Neural progenitor cell (in vitro differentiated cells): ENCODE results near the gene KRTAP1-4. TPM values are rescaled to one million over a fixed set of nuclear protein-coding genes. Genes with fewer than 3 reads are reported as not detected.

ENCODE experiments used
- DNase-seq: peaks from one replicate; pipeline ENCODE4 v3.0.0-alpha.2; 2016; ENCODE audit warnings: low spot score
- H2AFZ ChIP-seq: fragments of 200-600 bp; sonication (generic); replicated peaks from 2 replicates; pipeline ENCODE4 v1.6.1; 2016; ENCODE audit warnings: antibody characterized with exemption
- H3F3A ChIP-seq: fragments of 200-600 bp; sonication (generic); 2 replicates; pipeline ENCODE4 v1.6.1; 2016; ENCODE audit warnings: antibody characterized with exemption, low read depth
- H3K27ac ChIP-seq: fragments of 200-600 bp; sonication (generic); 2 replicates; pipeline ENCODE4 v1.5.1; 2016; ENCODE audit warnings: mild to moderate bottlenecking
- H3K27me3 ChIP-seq: fragments of 200-600 bp; sonication (generic); 2 replicates; pipeline ENCODE4 v1.6.1; 2016; ENCODE audit warnings: mild to moderate bottlenecking, moderate library complexity
- H3K36me3 ChIP-seq: fragments of 200-600 bp; sonication (generic); 2 replicates; pipeline ENCODE4 v1.5.1; 2016
- H3K4me1 ChIP-seq: fragments of 200-600 bp; sonication (generic); 2 replicates; pipeline ENCODE4 v1.6.1; 2016; ENCODE audit warnings: mixed run types
- H3K4me2 ChIP-seq: fragments of 200-600 bp; sonication (generic); 2 replicates; pipeline ENCODE4 v1.6.1; 2016
- H3K4me3 ChIP-seq: fragments of 200-600 bp; sonication (generic); 2 replicates; pipeline ENCODE4 v1.5.1; 2016
- H3K79me2 ChIP-seq: fragments of 200-600 bp; sonication (generic); 2 replicates; pipeline ENCODE4 v1.6.1; 2016; ENCODE audit warnings: low read depth
- H3K9ac ChIP-seq: fragments of 200-600 bp; sonication (generic); 2 replicates; pipeline ENCODE4 v1.6.1; 2016
- H3K9me3 ChIP-seq: fragments of 200-600 bp; sonication (generic); 2 replicates; pipeline ENCODE4 v1.5.1; 2016; ENCODE audit warnings: low read depth
- H4K20me1 ChIP-seq: fragments of 200-600 bp; sonication (generic); 2 replicates; pipeline ENCODE4 v1.6.1; 2016; ENCODE audit warnings: low read depth
- H3K27ac Mint-ChIP-seq: 3 replicates; pipeline ENCODE4 v1.8.0; 2021; ENCODE audit warnings: mixed read lengths
- H3K27me3 Mint-ChIP-seq: 2 replicates; pipeline ENCODE4 v1.8.0; 2022; ENCODE audit warnings: low read depth, mild to moderate bottlenecking, inconsistent platforms, moderate library complexity, mixed read lengths; ENCODE audit not compliant: insufficient read depth
- H3K36me3 Mint-ChIP-seq: 3 replicates; pipeline ENCODE4 v1.8.0; 2021; ENCODE audit warnings: mixed read lengths
- H3K4me1 Mint-ChIP-seq: 3 replicates; pipeline ENCODE4 v1.8.0; 2021; ENCODE audit warnings: mixed read lengths
- H3K4me3 Mint-ChIP-seq: 3 replicates; pipeline ENCODE4 v1.8.0; 2021; ENCODE audit warnings: mild to moderate bottlenecking, moderate library complexity, mixed read lengths
- H3K9me3 Mint-ChIP-seq: 3 replicates; pipeline ENCODE4 v1.8.0; 2020; ENCODE audit warnings: mixed read lengths
- CTCF ChIP-seq: fragments of 200-600 bp; sonication (generic); IDR thresholded peaks from 2 replicates; pipeline ENCODE4 v1.5.1; 2017; ENCODE audit warnings: antibody characterized with exemption, mild to moderate bottlenecking
- EZH2 ChIP-seq: fragments of 200-600 bp; sonication (generic); IDR thresholded peaks from 2 replicates; pipeline ENCODE4 v1.6.1; 2017; ENCODE audit warnings: antibody characterized with exemption, mild to moderate bottlenecking, moderate library complexity
- EZH2phosphoT487 ChIP-seq: fragments of 200-600 bp; sonication (generic); IDR thresholded peaks from 2 replicates; pipeline ENCODE4 v1.6.1; 2017; ENCODE audit warnings: antibody characterized with exemption
- total RNA-seq: library from RNA; depleted of rRNA; stranded (reverse); fragments of >200 nt; gene quantifications from 2 replicates; pipeline ENCODE4 v1.2.3, GENCODE V29; 2015; ENCODE audit warnings: low replicate concordance

Gene KRTAP1-4
- total RNA-seq, 1 donor from 2014 or later = not detected

- Histone ChIP-seq H3K4me1 (no peaks in the 10 kb centered on the region), H3K79me2 (no peaks in the 10 kb centered on the region), H3K36me3 (no peaks in the 10 kb centered on the region), H3K27me3 (no peaks in the 10 kb centered on the region), H3F3A (no peaks in the 10 kb centered on the region), H3K27ac (no peak overlapping the region), H3K4me3 (no peak overlapping the region), H2AFZ (no peak overlapping the region), H3K4me2 (no peak overlapping the region), H3K9ac (no peak overlapping the region), H3K9me3 (no peaks in the 10 kb centered on the region), H4K20me1 (no peaks in the 10 kb centered on the region)
- TF ChIP-seq EZH2phosphoT487 = no peak
- TF ChIP-seq EZH2 = no peak
- no peak for TF ChIP-seq CTCF
- Mint-ChIP-seq H3K36me3 (no peaks in the 10 kb centered on the region), H3K4me1 (peaks cover 5% of the 10 kb centered on the region), H3K27ac (no peak overlapping the region), H3K27me3 (peaks cover 2% of the 10 kb centered on the region), H3K9me3 (no peaks in the 10 kb centered on the region), H3K4me3 (no peak overlapping the region)
- no peak for DNase-seq
These were observed 34.3 kb upstream of the KRTAP1-4 start for GRCh38 chr17:41064301-41064700.

GRCh38 chr17:41063449-41063848 lies 33.5 kb upstream of the KRTAP1-4 start:
- H3K4me1 Mint-ChIP-seq = peaks cover 10% of the 10 kb centered on the region
- H3K36me3 Mint-ChIP-seq = no peaks in the 10 kb centered on the region
- H3K9ac ChIP-seq = no peak overlapping the region
- no peaks in the 10 kb centered on the region for H3K9me3 Mint-ChIP-seq
- H3K27me3 Mint-ChIP-seq = peaks cover 3% of the 10 kb centered on the region
- H3K9me3 ChIP-seq = no peaks in the 10 kb centered on the region
- no peak overlapping the region for H3K27ac Mint-ChIP-seq
- no peaks in the 10 kb centered on the region for H4K20me1 ChIP-seq
- DNase-seq = no peak
- no peak for TF ChIP-seq CTCF
- TF ChIP-seq EZH2phosphoT487 = no peak
- TF ChIP-seq EZH2 = no peak
- no peaks in the 10 kb centered on the region for H3F3A ChIP-seq
- H2AFZ ChIP-seq = no peak overlapping the region
- H3K4me3 Mint-ChIP-seq = no peak overlapping the region
- H3K4me2 ChIP-seq = no peak overlapping the region
- no peak overlapping the region for H3K27ac ChIP-seq
- H3K27me3 ChIP-seq = no peaks in the 10 kb centered on the region
- H3K4me3 ChIP-seq = no peak overlapping the region
- H3K36me3 ChIP-seq = no peaks in the 10 kb centered on the region
- no peaks in the 10 kb centered on the region for H3K79me2 ChIP-seq
- no peaks in the 10 kb centered on the region for H3K4me1 ChIP-seq

DNA sequence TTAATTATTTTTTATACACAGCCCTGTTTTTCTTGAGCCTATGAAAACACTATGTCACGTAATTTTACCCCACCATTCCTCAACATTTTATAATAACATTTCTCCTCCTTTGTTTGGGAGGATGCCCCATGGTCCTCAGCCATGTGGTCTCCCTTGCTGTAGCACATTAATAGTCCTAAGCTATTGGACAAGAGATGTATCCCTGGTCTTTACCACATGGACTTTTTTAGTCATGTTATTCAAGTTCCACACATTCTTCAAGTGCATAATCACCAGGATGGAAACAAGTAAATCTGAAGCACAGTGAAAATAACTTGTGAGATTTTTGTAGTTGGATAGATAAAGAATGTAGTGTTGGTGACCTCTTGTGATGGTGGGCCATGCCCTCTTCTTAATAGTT lies 32.0 kb upstream of the KRTAP1-4 start:
- Mint-ChIP-seq H3K27ac (no peak overlapping the region), H3K4me3 (no peak overlapping the region), H3K27me3 (peaks cover 3% of the 10 kb centered on the region), H3K9me3 (no peaks in the 10 kb centered on the region), H3K36me3 (no peaks in the 10 kb centered on the region), H3K4me1 (peaks cover 10% of the 10 kb centered on the region)
- TF ChIP-seq EZH2phosphoT487 (no peak), EZH2 (no peak), CTCF (no peak)
- no peak overlapping the region for H2AFZ ChIP-seq
- H3K79me2 ChIP-seq = no peaks in the 10 kb centered on the region
- H3K9ac ChIP-seq = no peak overlapping the region
- H3K4me3 ChIP-seq = no peak overlapping the region
- DNase-seq = no peak
- no peaks in the 10 kb centered on the region for H3F3A ChIP-seq
- no peaks in the 10 kb centered on the region for H3K9me3 ChIP-seq
- H3K36me3 ChIP-seq = no peaks in the 10 kb centered on the region
- H4K20me1 ChIP-seq = no peaks in the 10 kb centered on the region
- H3K27me3 ChIP-seq = no peaks in the 10 kb centered on the region
- no peak overlapping the region for H3K4me2 ChIP-seq
- no peaks in the 10 kb centered on the region for H3K4me1 ChIP-seq
- no peak overlapping the region for H3K27ac ChIP-seq
